ENCODE data around the gene ZNF212. TPM values are rescaled to one million over a fixed set of nuclear protein-coding genes. Genes with fewer than 3 reads are reported as not detected.

ZNF212 gene
- total and polyA plus RNA-seq, 9 of the 15 experiments (the other 6 are each of a cell fraction or from before 2014, with no cell fraction given) = 1.8 to 21.4 (median 7.2) TPM

- TF ChIP-seq MITF (IDR thresholded peaks at IDR 0.05) = 0 out of 2 replicates have a peak, but pooled peaks have one; percentile 41
- no peak for TF ChIP-seq HMG20A (CRISPR knock-in tag; conservative IDR thresholded peaks at IDR 0.05)
- TF ChIP-seq CBX2 (IDR thresholded peaks at IDR 0.05; ENCODE audit: insufficient read depth, low read length, poor library complexity, severe bottlenecking) = no peak
- peak; percentile 71 for TF ChIP-seq ZBTB17 (CRISPR knock-in tag; IDR thresholded peaks at IDR 0.05)
- no peak for TF ChIP-seq MCM5 (IDR thresholded peaks at IDR 0.05; ENCODE audit: low read depth)
- peak; percentile 36; the same call in 1 of the 2 replicates for TF ChIP-seq EP300 (IDR thresholded peaks at IDR 0.05; ENCODE audit: low read length)
- TF ChIP-seq POLR2AphosphoS5 (IDR thresholded peaks at IDR 0.05; ENCODE audit: control insufficient read depth, insufficient read depth, low read depth, low read length) = peak; percentile 76; the same call in 1 of the 2 replicates
- no peak for TF ChIP-seq DDX20 (tag; IDR thresholded peaks at IDR 0.05; ENCODE audit: low read depth)
- no peak for TF ChIP-seq ZNF431 (CRISPR knock-in tag; IDR thresholded peaks at IDR 0.05)
- TF ChIP-seq BRCA1 (IDR thresholded peaks at IDR 0.05) = no peak
- TF ChIP-seq BRCA1 (CRISPR knock-in tag; IDR thresholded peaks at IDR 0.05) = 0 out of 2 replicates have a peak, but pooled peaks have one; percentile 86
- TF ChIP-seq, protein P1, sequence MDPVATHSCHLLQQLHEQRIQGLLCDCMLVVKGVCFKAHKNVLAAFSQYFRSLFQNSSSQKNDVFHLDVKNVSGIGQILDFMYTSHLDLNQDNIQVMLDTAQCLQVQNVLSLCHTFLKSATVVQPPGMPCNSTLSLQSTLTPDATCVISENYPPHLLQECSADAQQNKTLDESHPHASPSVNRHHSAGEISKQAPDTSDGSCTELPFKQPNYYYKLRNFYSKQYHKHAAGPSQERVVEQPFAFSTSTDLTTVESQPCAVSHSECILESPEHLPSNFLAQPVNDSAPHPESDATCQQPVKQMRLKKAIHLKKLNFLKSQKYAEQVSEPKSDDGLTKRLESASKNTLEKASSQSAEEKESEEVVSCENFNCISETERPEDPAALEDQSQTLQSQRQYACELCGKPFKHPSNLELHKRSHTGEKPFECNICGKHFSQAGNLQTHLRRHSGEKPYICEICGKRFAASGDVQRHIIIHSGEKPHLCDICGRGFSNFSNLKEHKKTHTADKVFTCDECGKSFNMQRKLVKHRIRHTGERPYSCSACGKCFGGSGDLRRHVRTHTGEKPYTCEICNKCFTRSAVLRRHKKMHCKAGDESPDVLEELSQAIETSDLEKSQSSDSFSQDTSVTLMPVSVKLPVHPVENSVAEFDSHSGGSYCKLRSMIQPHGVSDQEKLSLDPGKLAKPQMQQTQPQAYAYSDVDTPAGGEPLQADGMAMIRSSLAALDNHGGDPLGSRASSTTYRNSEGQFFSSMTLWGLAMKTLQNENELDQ (CRISPR knock-in tag; IDR thresholded peaks at IDR 0.05; ENCODE audit: borderline replicate concordance) = no peak
- TF ChIP-seq MTA2 (IDR thresholded peaks at IDR 0.05; ENCODE audit: low read depth) = peak; percentile 46
- TF ChIP-seq IRF9 (tag; IDR thresholded peaks at IDR 0.05) = no peak
- peak; percentile 54 to 82; a peak in 2 of 4 replicates for TF ChIP-seq TEAD1 (CRISPR knock-in tag; IDR thresholded peaks at IDR 0.05)
Observed at GRCh38 chr7:149239345-149240143, at the start of gene ZNF212 (continued).

Measured in K562 (cell line).